ENCODE results near the gene SLC9B2. TPM values are rescaled to one million over a fixed set of nuclear protein-coding genes. Genes with fewer than 3 reads are reported as not detected.

Gene SLC9B2
- total and polyA plus RNA-seq, 2 experiments from 2014 or later: 4.4 to 13.0 TPM

DNA sequence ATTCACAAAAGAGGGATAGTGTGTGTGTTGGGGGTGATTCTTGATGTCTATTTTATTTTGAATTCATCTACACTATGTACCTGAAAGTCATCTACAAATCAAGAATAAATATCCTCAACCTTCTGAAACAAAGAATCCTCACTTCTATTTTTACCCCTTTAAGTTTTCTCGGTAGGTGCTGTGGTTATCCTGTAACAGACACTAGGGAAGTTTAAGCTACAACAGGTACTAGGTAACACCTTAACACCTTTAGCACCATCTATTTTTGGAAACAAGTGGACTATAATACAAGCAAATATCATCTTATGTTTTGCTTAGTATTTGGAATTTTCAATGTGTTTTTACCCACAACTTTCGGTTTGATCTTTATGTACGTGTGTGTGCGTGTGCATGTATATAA is 35.0 kb upstream of the SLC9B2 start:
- H3K27me3 ChIP-seq (ENCODE audit: insufficient read depth): no peaks in the 10 kb centered on the region
- no peaks in the 10 kb centered on the region for H3K79me2 ChIP-seq (replicated peaks; ENCODE audit: insufficient read depth)
- H3K27ac ChIP-seq (ENCODE audit: low read depth): no peak overlapping the region
- H3K4me2 ChIP-seq: no peak overlapping the region
- no peak for DNase-seq (ENCODE audit: low spot score)
- H2AFZ ChIP-seq: no peak overlapping the region
- Mint-ChIP-seq H3K4me3 (no peak overlapping the region), H3K4me1 (no peaks in the 10 kb centered on the region), H3K27me3 (ENCODE audit: insufficient read depth, low read depth, poor library complexity) (no peaks in the 10 kb centered on the region), H3K27ac (no peak overlapping the region), H3K9me3 (no peaks in the 10 kb centered on the region), H3K36me3 (ENCODE audit: low read depth) (peaks cover 47% of the 10 kb centered on the region)
- TF ChIP-seq NANOG (IDR thresholded peaks at IDR 0.05; ENCODE audit: borderline replicate concordance): no peak
- no peak for TF ChIP-seq ZNF114 (CRISPR knock-in tag; IDR thresholded peaks at IDR 0.05)
- no peak for TF ChIP-seq EZH2phosphoT487 (IDR thresholded peaks at IDR 0.05; ENCODE audit: unreplicated experiment)
- no peaks in the 10 kb centered on the region for H3K4me1 ChIP-seq (ENCODE audit: insufficient read depth)
- no peak for ATAC-seq
- H3K36me3 ChIP-seq (ENCODE audit: insufficient read depth): peaks cover 30% of the 10 kb centered on the region
- no peaks in the 10 kb centered on the region for H3K9me2 ChIP-seq (ENCODE audit: insufficient read depth)
- H3F3A ChIP-seq (replicated peaks; ENCODE audit: low read depth): no peaks in the 10 kb centered on the region
- no peaks in the 10 kb centered on the region for H4K20me1 ChIP-seq (replicated peaks; ENCODE audit: insufficient read depth)
- no peak overlapping the region for H3K4me3 ChIP-seq

DNA sequence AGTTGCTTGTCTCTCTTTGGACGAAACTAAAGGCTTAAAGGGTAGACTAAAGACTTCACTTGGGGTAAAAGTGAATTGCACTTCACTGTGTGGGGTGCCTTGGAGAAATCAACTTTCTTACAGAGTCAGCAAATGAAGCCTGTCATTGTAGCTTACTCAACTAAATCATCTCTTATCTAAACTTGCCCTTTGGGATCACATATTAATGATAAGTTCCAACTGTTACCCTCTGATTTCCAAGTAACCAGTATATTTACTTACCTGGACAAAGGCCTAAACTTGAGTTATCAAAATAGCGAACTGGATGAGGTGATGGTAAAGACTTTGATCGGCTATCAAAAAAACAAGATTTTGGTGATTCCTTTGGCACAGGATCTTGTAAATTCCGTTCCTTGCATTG is 32.0 kb upstream of the SLC9B2 start:
- Histone ChIP-seq H3K79me2 (replicated peaks; ENCODE audit: insufficient read depth) (no peaks in the 10 kb centered on the region), H3K27me3 (ENCODE audit: insufficient read depth) (no peaks in the 10 kb centered on the region), H3K4me1 (ENCODE audit: insufficient read depth) (no peaks in the 10 kb centered on the region), H3K36me3 (ENCODE audit: insufficient read depth) (peaks cover 31% of the 10 kb centered on the region), H3K9me2 (ENCODE audit: insufficient read depth) (no peaks in the 10 kb centered on the region), H3K4me2 (no peak overlapping the region), H3F3A (replicated peaks; ENCODE audit: low read depth) (no peaks in the 10 kb centered on the region), H2AFZ (no peak overlapping the region), H4K20me1 (replicated peaks; ENCODE audit: insufficient read depth) (no peaks in the 10 kb centered on the region), H3K27ac (ENCODE audit: low read depth) (no peak overlapping the region), H3K4me3 (no peak overlapping the region)
- Mint-ChIP-seq H3K4me3 (no peak overlapping the region), H3K27me3 (ENCODE audit: insufficient read depth, low read depth, poor library complexity) (no peaks in the 10 kb centered on the region), H3K9me3 (no peaks in the 10 kb centered on the region), H3K27ac (no peak overlapping the region), H3K4me1 (no peaks in the 10 kb centered on the region), H3K36me3 (ENCODE audit: low read depth) (peaks cover 49% of the 10 kb centered on the region)
- DNase-seq (ENCODE audit: low spot score) (no peak), ATAC-seq (no peak)
- no peak for TF ChIP-seq STAT1 (IDR thresholded peaks at IDR 0.05; ENCODE audit: unreplicated experiment)
- TF ChIP-seq, protein P1, sequence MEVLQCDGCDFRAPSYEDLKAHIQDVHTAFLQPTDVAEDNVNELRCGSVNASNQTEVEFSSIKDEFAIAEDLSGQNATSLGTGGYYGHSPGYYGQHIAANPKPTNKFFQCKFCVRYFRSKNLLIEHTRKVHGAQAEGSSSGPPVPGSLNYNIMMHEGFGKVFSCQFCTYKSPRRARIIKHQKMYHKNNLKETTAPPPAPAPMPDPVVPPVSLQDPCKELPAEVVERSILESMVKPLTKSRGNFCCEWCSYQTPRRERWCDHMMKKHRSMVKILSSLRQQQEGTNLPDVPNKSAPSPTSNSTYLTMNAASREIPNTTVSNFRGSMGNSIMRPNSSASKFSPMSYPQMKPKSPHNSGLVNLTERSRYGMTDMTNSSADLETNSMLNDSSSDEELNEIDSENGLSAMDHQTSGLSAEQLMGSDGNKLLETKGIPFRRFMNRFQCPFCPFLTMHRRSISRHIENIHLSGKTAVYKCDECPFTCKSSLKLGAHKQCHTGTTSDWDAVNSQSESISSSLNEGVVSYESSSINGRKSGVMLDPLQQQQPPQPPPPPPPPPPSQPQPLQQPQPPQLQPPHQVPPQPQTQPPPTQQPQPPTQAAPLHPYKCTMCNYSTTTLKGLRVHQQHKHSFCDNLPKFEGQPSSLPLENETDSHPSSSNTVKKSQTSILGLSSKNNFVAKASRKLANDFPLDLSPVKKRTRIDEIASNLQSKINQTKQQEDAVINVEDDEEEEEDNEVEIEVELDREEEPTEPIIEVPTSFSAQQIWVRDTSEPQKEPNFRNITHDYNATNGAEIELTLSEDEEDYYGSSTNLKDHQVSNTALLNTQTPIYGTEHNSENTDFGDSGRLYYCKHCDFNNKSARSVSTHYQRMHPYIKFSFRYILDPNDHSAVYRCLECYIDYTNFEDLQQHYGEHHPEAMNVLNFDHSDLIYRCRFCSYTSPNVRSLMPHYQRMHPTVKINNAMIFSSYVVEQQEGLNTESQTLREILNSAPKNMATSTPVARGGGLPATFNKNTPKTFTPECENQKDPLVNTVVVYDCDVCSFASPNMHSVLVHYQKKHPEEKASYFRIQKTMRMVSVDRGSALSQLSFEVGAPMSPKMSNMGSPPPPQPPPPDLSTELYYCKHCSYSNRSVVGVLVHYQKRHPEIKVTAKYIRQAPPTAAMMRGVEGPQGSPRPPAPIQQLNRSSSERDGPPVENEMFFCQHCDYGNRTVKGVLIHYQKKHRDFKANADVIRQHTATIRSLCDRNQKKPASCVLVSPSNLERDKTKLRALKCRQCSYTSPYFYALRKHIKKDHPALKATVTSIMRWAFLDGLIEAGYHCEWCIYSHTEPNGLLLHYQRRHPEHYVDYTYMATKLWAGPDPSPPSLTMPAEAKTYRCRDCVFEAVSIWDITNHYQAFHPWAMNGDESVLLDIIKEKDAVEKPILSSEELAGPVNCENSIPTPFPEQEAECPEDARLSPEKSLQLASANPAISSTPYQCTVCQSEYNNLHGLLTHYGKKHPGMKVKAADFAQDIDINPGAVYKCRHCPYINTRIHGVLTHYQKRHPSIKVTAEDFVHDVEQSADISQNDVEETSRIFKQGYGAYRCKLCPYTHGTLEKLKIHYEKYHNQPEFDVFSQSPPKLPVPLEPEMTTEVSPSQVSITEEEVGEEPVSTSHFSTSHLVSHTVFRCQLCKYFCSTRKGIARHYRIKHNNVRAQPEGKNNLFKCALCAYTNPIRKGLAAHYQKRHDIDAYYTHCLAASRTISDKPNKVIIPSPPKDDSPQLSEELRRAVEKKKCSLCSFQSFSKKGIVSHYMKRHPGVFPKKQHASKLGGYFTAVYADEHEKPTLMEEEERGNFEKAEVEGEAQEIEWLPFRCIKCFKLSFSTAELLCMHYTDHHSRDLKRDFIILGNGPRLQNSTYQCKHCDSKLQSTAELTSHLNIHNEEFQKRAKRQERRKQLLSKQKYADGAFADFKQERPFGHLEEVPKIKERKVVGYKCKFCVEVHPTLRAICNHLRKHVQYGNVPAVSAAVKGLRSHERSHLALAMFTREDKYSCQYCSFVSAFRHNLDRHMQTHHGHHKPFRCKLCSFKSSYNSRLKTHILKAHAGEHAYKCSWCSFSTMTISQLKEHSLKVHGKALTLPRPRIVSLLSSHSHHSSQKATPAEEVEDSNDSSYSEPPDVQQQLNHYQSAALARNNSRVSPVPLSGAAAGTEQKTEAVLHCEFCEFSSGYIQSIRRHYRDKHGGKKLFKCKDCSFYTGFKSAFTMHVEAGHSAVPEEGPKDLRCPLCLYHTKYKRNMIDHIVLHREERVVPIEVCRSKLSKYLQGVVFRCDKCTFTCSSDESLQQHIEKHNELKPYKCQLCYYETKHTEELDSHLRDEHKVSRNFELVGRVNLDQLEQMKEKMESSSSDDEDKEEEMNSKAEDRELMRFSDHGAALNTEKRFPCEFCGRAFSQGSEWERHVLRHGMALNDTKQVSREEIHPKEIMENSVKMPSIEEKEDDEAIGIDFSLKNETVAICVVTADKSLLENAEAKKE (CRISPR knock-in tag; IDR thresholded peaks at IDR 0.05): no peak
- TF ChIP-seq, protein P2, sequence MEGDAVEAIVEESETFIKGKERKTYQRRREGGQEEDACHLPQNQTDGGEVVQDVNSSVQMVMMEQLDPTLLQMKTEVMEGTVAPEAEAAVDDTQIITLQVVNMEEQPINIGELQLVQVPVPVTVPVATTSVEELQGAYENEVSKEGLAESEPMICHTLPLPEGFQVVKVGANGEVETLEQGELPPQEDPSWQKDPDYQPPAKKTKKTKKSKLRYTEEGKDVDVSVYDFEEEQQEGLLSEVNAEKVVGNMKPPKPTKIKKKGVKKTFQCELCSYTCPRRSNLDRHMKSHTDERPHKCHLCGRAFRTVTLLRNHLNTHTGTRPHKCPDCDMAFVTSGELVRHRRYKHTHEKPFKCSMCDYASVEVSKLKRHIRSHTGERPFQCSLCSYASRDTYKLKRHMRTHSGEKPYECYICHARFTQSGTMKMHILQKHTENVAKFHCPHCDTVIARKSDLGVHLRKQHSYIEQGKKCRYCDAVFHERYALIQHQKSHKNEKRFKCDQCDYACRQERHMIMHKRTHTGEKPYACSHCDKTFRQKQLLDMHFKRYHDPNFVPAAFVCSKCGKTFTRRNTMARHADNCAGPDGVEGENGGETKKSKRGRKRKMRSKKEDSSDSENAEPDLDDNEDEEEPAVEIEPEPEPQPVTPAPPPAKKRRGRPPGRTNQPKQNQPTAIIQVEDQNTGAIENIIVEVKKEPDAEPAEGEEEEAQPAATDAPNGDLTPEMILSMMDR (conservative IDR thresholded peaks at IDR 0.05; ENCODE audit: low read depth in 2 of 2): no peak
- TF ChIP-seq ZNF331 (CRISPR knock-in tag; IDR thresholded peaks at IDR 0.05; ENCODE audit: low read depth): no peak
- TF ChIP-seq, protein P3, sequence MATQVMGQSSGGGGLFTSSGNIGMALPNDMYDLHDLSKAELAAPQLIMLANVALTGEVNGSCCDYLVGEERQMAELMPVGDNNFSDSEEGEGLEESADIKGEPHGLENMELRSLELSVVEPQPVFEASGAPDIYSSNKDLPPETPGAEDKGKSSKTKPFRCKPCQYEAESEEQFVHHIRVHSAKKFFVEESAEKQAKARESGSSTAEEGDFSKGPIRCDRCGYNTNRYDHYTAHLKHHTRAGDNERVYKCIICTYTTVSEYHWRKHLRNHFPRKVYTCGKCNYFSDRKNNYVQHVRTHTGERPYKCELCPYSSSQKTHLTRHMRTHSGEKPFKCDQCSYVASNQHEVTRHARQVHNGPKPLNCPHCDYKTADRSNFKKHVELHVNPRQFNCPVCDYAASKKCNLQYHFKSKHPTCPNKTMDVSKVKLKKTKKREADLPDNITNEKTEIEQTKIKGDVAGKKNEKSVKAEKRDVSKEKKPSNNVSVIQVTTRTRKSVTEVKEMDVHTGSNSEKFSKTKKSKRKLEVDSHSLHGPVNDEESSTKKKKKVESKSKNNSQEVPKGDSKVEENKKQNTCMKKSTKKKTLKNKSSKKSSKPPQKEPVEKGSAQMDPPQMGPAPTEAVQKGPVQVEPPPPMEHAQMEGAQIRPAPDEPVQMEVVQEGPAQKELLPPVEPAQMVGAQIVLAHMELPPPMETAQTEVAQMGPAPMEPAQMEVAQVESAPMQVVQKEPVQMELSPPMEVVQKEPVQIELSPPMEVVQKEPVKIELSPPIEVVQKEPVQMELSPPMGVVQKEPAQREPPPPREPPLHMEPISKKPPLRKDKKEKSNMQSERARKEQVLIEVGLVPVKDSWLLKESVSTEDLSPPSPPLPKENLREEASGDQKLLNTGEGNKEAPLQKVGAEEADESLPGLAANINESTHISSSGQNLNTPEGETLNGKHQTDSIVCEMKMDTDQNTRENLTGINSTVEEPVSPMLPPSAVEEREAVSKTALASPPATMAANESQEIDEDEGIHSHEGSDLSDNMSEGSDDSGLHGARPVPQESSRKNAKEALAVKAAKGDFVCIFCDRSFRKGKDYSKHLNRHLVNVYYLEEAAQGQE (IDR thresholded peaks at IDR 0.05; ENCODE audit: unreplicated experiment): no peak
- TF ChIP-seq EZH2phosphoT487 (IDR thresholded peaks at IDR 0.05; ENCODE audit: unreplicated experiment): no peak
- TF ChIP-seq POLR2AphosphoS5 (IDR thresholded peaks at IDR 0.05; ENCODE audit: low read depth): no peak
- TF ChIP-seq, protein P4, sequence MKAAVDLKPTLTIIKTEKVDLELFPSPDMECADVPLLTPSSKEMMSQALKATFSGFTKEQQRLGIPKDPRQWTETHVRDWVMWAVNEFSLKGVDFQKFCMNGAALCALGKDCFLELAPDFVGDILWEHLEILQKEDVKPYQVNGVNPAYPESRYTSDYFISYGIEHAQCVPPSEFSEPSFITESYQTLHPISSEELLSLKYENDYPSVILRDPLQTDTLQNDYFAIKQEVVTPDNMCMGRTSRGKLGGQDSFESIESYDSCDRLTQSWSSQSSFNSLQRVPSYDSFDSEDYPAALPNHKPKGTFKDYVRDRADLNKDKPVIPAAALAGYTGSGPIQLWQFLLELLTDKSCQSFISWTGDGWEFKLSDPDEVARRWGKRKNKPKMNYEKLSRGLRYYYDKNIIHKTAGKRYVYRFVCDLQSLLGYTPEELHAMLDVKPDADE (IDR thresholded peaks at IDR 0.05): no peak
